Measurements from ENCODE around the gene DTL. TPM values are rescaled to one million over a fixed set of nuclear protein-coding genes. Genes with fewer than 3 reads are reported as not detected.
"Not testable (repeated sequence)": the region's sequence is repeated elsewhere in the genome, so short reads cannot be mapped to it uniquely, and the experiment has no call there.

Gene DTL
- total RNA-seq, 1 experiment from 2014 or later, result 22.5 TPM

DNA sequence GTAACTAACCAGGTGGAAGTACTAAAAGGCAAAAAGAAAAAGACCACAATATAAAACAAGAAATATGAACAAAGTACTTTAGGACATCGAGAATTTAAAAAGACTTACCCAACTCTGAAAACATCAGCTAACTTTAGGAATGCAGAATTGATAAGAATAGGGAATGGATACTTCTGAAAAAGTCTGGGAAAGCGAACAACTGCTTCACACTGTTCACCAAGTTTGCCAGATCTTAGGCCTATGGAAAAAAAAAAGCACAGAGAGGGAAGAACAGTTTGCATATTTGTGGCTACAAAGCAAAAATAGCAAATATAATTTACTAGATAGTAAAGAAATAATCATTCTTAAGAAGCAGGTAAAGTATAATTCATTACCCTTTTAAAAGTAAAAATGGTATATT is 14.6 kb upstream of the DTL start:
- Histone ChIP-seq H3K27me3 (ENCODE audit: insufficient read depth, low read depth) (no peaks in the 10 kb centered on the region), H4K20me1 (ENCODE audit: insufficient read depth) (no peaks in the 10 kb centered on the region), H3K36me3 (ENCODE audit: low read depth) (0 out of 2 replicates have a peak, but pooled peaks cover 5% of the 10 kb centered on the region), H3K9me2 (ENCODE audit: insufficient read depth) (no peaks in the 10 kb centered on the region), H3K4me3 (no peak overlapping the region), H3K27ac (no peak overlapping the region), H3K4me1 (replicated peaks; ENCODE audit: insufficient read depth) (no peaks in the 10 kb centered on the region), H3K9me3 (ENCODE audit: insufficient read depth, low read depth) (no peaks in the 10 kb centered on the region; the same call in 1 of the 2 replicates), H3F3A (ENCODE audit: insufficient read depth, low read depth) (no peaks in the 10 kb centered on the region; the same call in 1 of the 2 replicates), H3K4me2 (no peak overlapping the region), H3K79me2 (ENCODE audit: low read depth) (peaks cover 35% of the 10 kb centered on the region), H2AFZ (no peak overlapping the region)
- intact Hi-C loops (cut with micrococcal nuclease; ENCODE audit: unreplicated experiment), result no loop called here
- CTCF ChIA-PET, result interaction anchor here (0.6 kb wide), 1 partner anchor 500 kb away, joined by 12 read pairs; no protein-coding TSS in a partner anchor
- no TSS peak for BruUV-seq (replicated peaks)
- DNase-seq, result no peak
- POLR2A ChIA-PET (ENCODE audit: unreplicated experiment), result no interaction called here
- TF ChIP-seq EZH2 (IDR thresholded peaks at IDR 0.05; ENCODE audit: low read depth) (no peak), CTCF (conservative IDR thresholded peaks at IDR 0.05) (no peak)

- Histone ChIP-seq H3K9me2 (ENCODE audit: insufficient read depth) (no peaks in the 10 kb centered on the region), H3K4me3 (no peak overlapping the region), H3K27ac (no peak overlapping the region), H3K9me3 (ENCODE audit: insufficient read depth, low read depth) (no peaks in the 10 kb centered on the region; the same call in 1 of the 2 replicates), H3K36me3 (ENCODE audit: low read depth) (0 out of 2 replicates have a peak, but pooled peaks cover 3% of the 10 kb centered on the region), H3K79me2 (ENCODE audit: low read depth) (peaks cover 41% of the 10 kb centered on the region), H3K4me1 (replicated peaks; ENCODE audit: insufficient read depth) (no peaks in the 10 kb centered on the region), H3K27me3 (ENCODE audit: insufficient read depth, low read depth) (no peaks in the 10 kb centered on the region), H3F3A (ENCODE audit: insufficient read depth, low read depth) (no peaks in the 10 kb centered on the region), H4K20me1 (ENCODE audit: insufficient read depth) (no peaks in the 10 kb centered on the region), H3K4me2 (no peak overlapping the region), H2AFZ (no peak overlapping the region)
- POLR2A ChIA-PET (ENCODE audit: unreplicated experiment), result interaction anchor here (0.6 kb wide), 1 partner anchor 356 kb away, joined by 5 read pairs; no protein-coding TSS in a partner anchor
- DNase-seq, result no peak
- TF ChIP-seq CTCF (conservative IDR thresholded peaks at IDR 0.05) (no peak), EZH2 (IDR thresholded peaks at IDR 0.05; ENCODE audit: low read depth) (no peak)
- intact Hi-C loops (cut with micrococcal nuclease; ENCODE audit: unreplicated experiment), result no loop called here
- CTCF ChIA-PET, result interaction anchor here (0.6 to 0.7 kb wide), 2 partner anchors 11 to 501 kb away, joined by 3 to 12 read pairs; no protein-coding TSS in a partner anchor
- no TSS peak for BruUV-seq (replicated peaks)
These were observed 14.0 kb upstream of the DTL start for GRCh38 chr1:212021563-212021962.

DNA sequence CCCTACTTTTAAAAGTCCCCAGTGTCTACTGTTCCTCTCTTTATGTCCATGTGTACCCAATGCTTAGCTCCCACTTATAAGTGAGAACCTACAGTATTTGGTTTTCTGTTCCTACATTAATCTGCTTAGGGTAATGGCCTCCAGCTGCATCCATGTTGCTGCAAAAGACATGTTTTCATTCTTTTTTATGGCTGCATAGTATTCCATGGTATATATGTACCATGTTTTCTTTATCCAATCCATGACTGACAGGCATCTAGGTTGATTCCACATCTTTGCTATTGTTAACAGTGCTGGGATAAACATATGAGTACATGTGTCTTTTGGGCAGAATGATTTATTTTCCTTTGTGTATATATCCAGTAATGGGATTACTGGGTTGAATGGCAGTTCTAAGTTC is 12.6 kb upstream of the DTL start:
- H3F3A ChIP-seq (ENCODE audit: insufficient read depth, low read depth); intact Hi-C loops (cut with micrococcal nuclease; ENCODE audit: unreplicated experiment); H3K36me3 ChIP-seq (ENCODE audit: low read depth); H3K9me2 ChIP-seq (ENCODE audit: insufficient read depth); H3K4me2 ChIP-seq; H4K20me1 ChIP-seq (ENCODE audit: insufficient read depth); H3K4me1 ChIP-seq (replicated peaks; ENCODE audit: insufficient read depth); H3K27ac ChIP-seq; H3K4me3 ChIP-seq; POLR2A ChIA-PET (ENCODE audit: unreplicated experiment); BruUV-seq (replicated peaks); H3K27me3 ChIP-seq (ENCODE audit: insufficient read depth, low read depth); H2AFZ ChIP-seq; H3K9me3 ChIP-seq (ENCODE audit: insufficient read depth, low read depth); DNase-seq; CTCF ChIA-PET: not testable (repeated sequence)
- H3K79me2 ChIP-seq (ENCODE audit: low read depth), result peaks cover 54% of the 10 kb centered on the region
